Neutrophil (primary cell): Measurements from ENCODE around the gene PDE2A.

Experiments used
- H3K27ac ChIP-seq: fragments of 200-600 bp; sonication (generic); 2 replicates; pipeline ENCODE4 v1.5.1; 2016; ENCODE audit warnings: mild to moderate bottlenecking, moderate library complexity
- H3K27me3 ChIP-seq: fragments of 200-600 bp; sonication (generic); 2 replicates; pipeline ENCODE4 v1.6.0; 2016; ENCODE audit warnings: mild to moderate bottlenecking
- H3K36me3 ChIP-seq: fragments of 200-600 bp; sonication (generic); 2 replicates; pipeline ENCODE4 v1.5.1; 2017
- H3K4me1 ChIP-seq, 2 experiments: fragments of 200-600 bp in 1 of 2; sonication (generic) in 1 of 2; 1 replicate in 1 of 2; 2 replicates in 1 of 2; pipeline versions ENCODE4 v1.5.1 to v1.6.1; 2013 to 2016; ENCODE audit warnings: low read depth in 1 of 2, low read length in 1 of 2, mild to moderate bottlenecking in 1 of 2, moderate library complexity in 1 of 2; ENCODE audit not compliant: control insufficient read depth in 1 of 2, insufficient read depth in 1 of 2
- H3K4me3 ChIP-seq, 2 experiments: fragments of 200-600 bp in 1 of 2; sonication (generic) in 1 of 2; 1 replicate in 1 of 2; 2 replicates in 1 of 2; pipeline ENCODE4 v1.5.1; 2013 to 2016; ENCODE audit warnings: low read depth in 1 of 2, low read length in 1 of 2, mild to moderate bottlenecking in 1 of 2, moderate library complexity in 1 of 2
- H3K9me3 ChIP-seq: fragments of 200-600 bp; sonication (generic); 2 replicates; pipeline ENCODE4 v1.5.1; 2016
- CTCF ChIP-seq: fragments of 200-600 bp; sonication (generic); IDR thresholded peaks from 2 replicates; pipeline ENCODE4 v1.5.1; 2016; ENCODE audit warnings: antibody characterized with exemption

The PDE2A gene

DNA sequence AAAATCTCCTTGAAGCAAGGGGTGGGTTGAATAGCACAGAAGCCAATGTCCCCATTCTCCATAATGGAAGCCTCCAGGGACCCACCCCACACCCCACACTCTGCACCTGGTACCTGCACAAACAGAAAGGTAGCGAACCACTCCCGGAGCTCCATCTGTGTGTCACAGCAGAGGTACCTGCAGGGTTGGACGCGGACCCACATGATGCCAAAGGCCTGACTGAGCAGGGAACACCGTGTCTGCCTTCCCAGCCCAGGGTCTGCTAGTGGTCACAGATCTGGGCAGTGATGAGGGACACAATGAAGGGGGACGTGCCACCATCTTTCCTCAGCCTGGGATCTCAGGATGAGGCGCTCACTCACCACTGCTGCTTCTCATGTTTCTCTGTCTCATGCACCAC is 13.1 kb upstream of the PDE2A start:
- no peak for TF ChIP-seq CTCF
- Histone ChIP-seq H3K27me3 (no peaks in the 10 kb centered on the region), H3K9me3 (no peaks in the 10 kb centered on the region), H3K4me1 (no peaks in the 10 kb centered on the region), H3K36me3 (peaks cover 100% of the 10 kb centered on the region), H3K4me3 (no peak overlapping the region), H3K27ac (peak overlapping the region; percentile 44)

GRCh38 chr11:72686639-72687220 is 12.5 kb upstream of the PDE2A start:
- no peaks in the 10 kb centered on the region for H3K9me3 ChIP-seq
- no peaks in the 10 kb centered on the region for H3K27me3 ChIP-seq
- peaks cover 96% of the 10 kb centered on the region for H3K36me3 ChIP-seq
- peak overlapping the region; percentile 44 for H3K27ac ChIP-seq
- no peak overlapping the region for H3K4me3 ChIP-seq
- no peaks in the 10 kb centered on the region for H3K4me1 ChIP-seq
- no peak for TF ChIP-seq CTCF

- Histone ChIP-seq H3K36me3 (peaks cover 93% of the 10 kb centered on the region), H3K4me1 (no peaks in the 10 kb centered on the region), H3K4me3 (no peak overlapping the region), H3K27ac (peak overlapping the region; percentile 44), H3K27me3 (no peaks in the 10 kb centered on the region), H3K9me3 (no peaks in the 10 kb centered on the region)
- no peak for TF ChIP-seq CTCF
Measured at GRCh38 chr11:72685560-72686480, 11.6 kb upstream of the PDE2A start.

GRCh38 chr11:72684236-72684912 is 10.2 kb upstream of the PDE2A start:
- Histone ChIP-seq H3K4me3 (no peak overlapping the region), H3K4me1 (no peaks in the 10 kb centered on the region), H3K27me3 (peaks cover under 1% of the 10 kb centered on the region), H3K9me3 (no peaks in the 10 kb centered on the region), H3K36me3 (peaks cover 79% of the 10 kb centered on the region), H3K27ac (peak overlapping the region; percentile 44)
- peak; percentile 35 for TF ChIP-seq CTCF

DNA sequence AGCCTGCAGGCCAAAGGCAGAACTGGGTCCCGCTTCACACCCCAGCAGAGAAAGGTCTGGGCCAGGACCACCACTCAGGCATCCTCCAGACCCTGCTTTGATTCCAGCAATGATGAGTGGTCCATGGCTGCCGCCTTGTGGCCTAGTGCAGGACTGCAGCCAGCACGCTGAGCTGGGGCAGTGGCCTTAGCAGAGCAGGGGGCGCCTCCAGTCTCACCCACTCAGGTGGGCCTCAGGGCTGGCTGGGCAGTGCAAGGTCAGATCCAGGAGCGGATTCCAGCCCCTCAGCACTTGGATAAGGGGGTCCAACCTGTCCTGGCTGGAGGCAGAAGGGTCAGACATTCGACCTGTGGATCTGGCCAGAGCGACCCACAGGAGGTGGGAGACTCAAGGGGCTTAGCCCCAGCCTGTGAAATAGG is 9.6 kb upstream of the PDE2A start:
- H3K4me1 ChIP-seq = no peaks in the 10 kb centered on the region
- peaks cover 73% of the 10 kb centered on the region for H3K36me3 ChIP-seq
- peaks cover 6% of the 10 kb centered on the region for H3K27me3 ChIP-seq
- peak overlapping the region; percentile 44 for H3K27ac ChIP-seq
- H3K9me3 ChIP-seq = no peaks in the 10 kb centered on the region
- no peak overlapping the region for H3K4me3 ChIP-seq
- TF ChIP-seq CTCF = peak; percentile 89
